Vagina (tissue), 2 donors: ENCODE results near the gene CYP19A1. TPM values are rescaled to one million over a fixed set of nuclear protein-coding genes. Genes with fewer than 3 reads are reported as not detected.

Experiments used
- DNase-seq, 2 donors: peaks; one replicate each; pipeline ENCODE4 v3.0.0-alpha.2; 2017; ENCODE audit errors: extremely low spot score in 2 of 2
- H3K27ac ChIP-seq: fragments of 200-600 bp; sonication (generic); one replicate; pipeline ENCODE4 v1.5.1; 2019
- H3K27me3 ChIP-seq: fragments of 200-600 bp; sonication (generic); one replicate; pipeline ENCODE4 v1.5.1; 2019
- H3K36me3 ChIP-seq, 2 donors: fragments of 200-600 bp; sonication (generic); one replicate each; pipeline ENCODE4 v1.5.1; 2017 to 2019
- H3K4me1 ChIP-seq: fragments of 200-600 bp; sonication (generic); one replicate; pipeline ENCODE4 v1.5.1; 2019
- H3K4me3 ChIP-seq, 2 donors: fragments of 200-600 bp; sonication (generic); 1 replicate in 1 of 2; 2 replicates in 1 of 2; pipeline ENCODE4 v1.5.1; 2016 to 2019
- H3K9me3 ChIP-seq: fragments of 200-600 bp; sonication (generic); one replicate; pipeline ENCODE4 v1.5.1; 2019
- CTCF ChIP-seq, 3 experiments: fragments of 450-650 bp in 2 of 3; fragments of 200-600 bp in 1 of 3; sonication (generic) in 1 of 3; IDR thresholded peaks; one replicate each; pipeline ENCODE4 v1.5.1; 2017 to 2019; ENCODE audit warnings: antibody characterized with exemption in 3 of 3, mild to moderate bottlenecking in 2 of 3, moderate library complexity in 2 of 3
- POLR2A ChIP-seq, 2 donors: fragments of 450-650 bp; IDR thresholded peaks; one replicate each; pipeline ENCODE4 v1.6.1; 2017; ENCODE audit warnings: antibody characterized with exemption in 2 of 2, mild to moderate bottlenecking in 2 of 2, moderate library complexity in 2 of 2
- POLR2AphosphoS5 ChIP-seq, 2 donors: sonication (generic); formaldehyde crosslinking; IDR thresholded peaks; one replicate each; pipeline ENCODE4 v1.9.0; 2017; ENCODE audit warnings: antibody characterized with exemption in 2 of 2, mild to moderate bottlenecking in 2 of 2, low read depth in 1 of 2; ENCODE audit not compliant: insufficient read depth in 1 of 2
- intact Hi-C: fragments of 100-400 bp; cut with DNase I; formaldehyde crosslinking; loops from one replicate; pipeline ENCODE4 v1.15.1; 2023
- total RNA-seq: library from RNA; depleted of rRNA; stranded (reverse); fragments of >200 nt; gene quantifications from one replicate; pipeline ENCODE4 v1.2.3, GENCODE V29; 2016

Gene CYP19A1
- total RNA-seq, 1 donor from 2014 or later: 8.8 TPM

- intact Hi-C loops: no loop called here
- Histone ChIP-seq H3K27me3 (no peaks in the 10 kb centered on the region), H3K27ac (no peak overlapping the region), H3K4me1 (peaks cover 14% of the 10 kb centered on the region), H3K36me3 (no peaks in the 10 kb centered on the region), H3K9me3 (no peaks in the 10 kb centered on the region), H3K4me3 (no peak overlapping the region)
- TF ChIP-seq CTCF (IDR thresholded peaks at IDR 0.05) (no peak), POLR2AphosphoS5 (IDR thresholded peaks at IDR 0.05; ENCODE audit: insufficient read depth in 1 of 2, low read depth in 1 of 2) (no peak), POLR2A (IDR thresholded peaks at IDR 0.05) (no peak)
- no peak for DNase-seq
Observed at GRCh38 chr15:51343466-51343865, 5.1 kb upstream of the CYP19A1 start.

DNA sequence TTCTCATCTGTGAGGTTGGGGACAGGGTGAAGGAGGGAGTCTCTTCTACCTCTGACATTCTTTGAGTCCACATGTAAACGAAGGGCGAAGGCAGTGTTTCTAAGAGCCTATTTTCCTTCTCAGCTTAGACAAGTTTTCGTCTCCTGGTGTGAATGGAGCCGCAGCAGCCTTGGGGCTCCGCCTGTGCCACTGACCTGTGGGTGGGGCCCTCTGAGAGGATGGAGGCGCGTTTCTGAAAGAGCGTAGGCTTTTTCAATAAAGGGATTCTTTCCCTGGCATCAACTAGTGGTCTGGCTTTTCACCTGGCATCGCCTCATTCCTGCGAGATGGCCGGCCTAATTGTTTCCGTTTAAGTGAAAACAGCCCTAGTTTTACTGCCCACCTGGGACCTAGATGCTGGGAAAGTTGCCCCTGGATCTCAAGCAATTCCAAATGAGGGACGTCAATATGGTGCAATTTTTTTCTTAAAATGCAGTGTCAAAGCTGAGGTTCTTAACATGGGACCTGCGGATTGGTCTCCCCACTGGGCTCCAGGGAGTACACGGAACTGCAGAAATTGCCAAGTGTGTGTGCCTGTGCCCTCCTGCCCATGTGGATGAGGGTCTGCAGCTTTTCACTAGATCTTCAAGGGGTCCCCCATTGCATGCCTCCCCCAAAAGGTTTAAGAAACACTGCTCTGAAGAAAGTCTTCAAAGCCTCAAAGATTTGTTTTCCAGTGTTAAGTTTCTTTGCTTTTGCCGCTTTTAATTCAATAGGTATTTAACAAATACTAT lies 4.0 kb upstream of the CYP19A1 start:
- DNase-seq: no peak
- H3K27ac ChIP-seq: no peak overlapping the region
- no peaks in the 10 kb centered on the region for H3K36me3 ChIP-seq
- H3K4me1 ChIP-seq: peaks cover 14% of the 10 kb centered on the region
- no peaks in the 10 kb centered on the region for H3K9me3 ChIP-seq
- intact Hi-C loops: no loop called here
- TF ChIP-seq CTCF (IDR thresholded peaks at IDR 0.05): no peak
- TF ChIP-seq POLR2AphosphoS5 (IDR thresholded peaks at IDR 0.05; ENCODE audit: insufficient read depth in 1 of 2, low read depth in 1 of 2): no peak
- no peak for TF ChIP-seq POLR2A (IDR thresholded peaks at IDR 0.05)
- peak overlapping the region; percentile 32 to 37 for H3K4me3 ChIP-seq
- no peaks in the 10 kb centered on the region for H3K27me3 ChIP-seq

DNA sequence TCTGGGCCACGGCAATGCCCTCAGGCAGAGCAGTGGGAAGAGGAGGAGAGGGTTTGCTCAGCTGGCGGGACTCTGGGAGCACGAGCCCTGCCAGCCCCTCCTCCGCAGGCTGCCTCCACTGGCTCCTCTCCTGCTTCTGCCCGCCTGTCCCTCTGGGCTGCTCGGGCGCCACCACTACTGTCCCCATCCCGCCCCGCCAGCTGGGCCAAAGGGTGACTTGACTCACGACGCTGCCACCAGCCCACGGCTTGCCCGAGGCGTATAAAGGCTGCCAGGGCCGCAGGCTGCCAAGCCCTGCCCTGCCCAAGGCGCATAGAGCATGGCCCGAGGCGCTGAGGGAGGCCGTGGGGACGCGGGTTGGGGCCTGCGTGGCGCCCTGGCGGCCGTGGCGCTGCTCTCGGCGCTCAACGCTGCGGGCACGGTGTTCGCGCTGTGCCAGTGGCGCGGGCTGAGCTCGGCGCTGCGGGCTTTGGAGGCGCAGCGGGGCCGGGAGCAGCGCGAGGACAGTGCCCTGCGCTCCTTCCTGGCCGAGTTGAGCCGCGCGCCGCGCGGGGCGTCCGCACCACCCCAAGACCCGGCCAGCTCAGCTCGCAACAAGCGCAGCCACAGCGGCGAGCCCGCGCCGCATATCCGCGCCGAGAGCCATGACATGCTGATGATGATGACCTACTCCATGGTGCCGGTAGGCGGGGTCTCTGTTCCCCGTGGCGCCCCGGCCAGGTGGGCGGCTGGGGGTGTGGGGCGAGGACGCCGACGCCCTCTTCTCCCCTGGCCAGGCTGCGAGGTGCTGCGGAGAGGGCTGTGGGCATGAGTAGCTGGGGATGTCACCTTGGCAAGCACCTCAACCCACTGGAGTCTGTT lies 3.2 kb upstream of the CYP19A1 start, which contains the start of gene GLDN:
TSS of gene GLDN (plus strand) at position 290 of the 861 bp plus-strand sequence. CDS start at position 320, 30 bp downstream.
- H3K4me3 ChIP-seq: peak within 1 kb of the TSS; percentile 32 to 37
- H3K9me3 ChIP-seq: no peaks in the 10 kb centered on the region
- H3K27ac ChIP-seq: no peak within 1 kb of the TSS
- no peaks in the 10 kb centered on the region for H3K36me3 ChIP-seq
- H3K4me1 ChIP-seq: peaks cover 14% of the 10 kb centered on the region
- no peak for TF ChIP-seq CTCF (IDR thresholded peaks at IDR 0.05)
- no peak for TF ChIP-seq POLR2AphosphoS5 (IDR thresholded peaks at IDR 0.05; ENCODE audit: insufficient read depth in 1 of 2, low read depth in 1 of 2)
- TF ChIP-seq POLR2A (IDR thresholded peaks at IDR 0.05): no peak
- intact Hi-C loops: no loop called here
- no peak for DNase-seq
- H3K27me3 ChIP-seq: no peaks in the 10 kb centered on the region

- H3K4me3 ChIP-seq: no peak overlapping the region
- TF ChIP-seq POLR2AphosphoS5 (IDR thresholded peaks at IDR 0.05; ENCODE audit: insufficient read depth in 1 of 2, low read depth in 1 of 2): no peak
- no peak for TF ChIP-seq POLR2A (IDR thresholded peaks at IDR 0.05)
- TF ChIP-seq CTCF (IDR thresholded peaks at IDR 0.05): no peak
- intact Hi-C loops: no loop called here
- no peak for DNase-seq
- no peaks in the 10 kb centered on the region for H3K36me3 ChIP-seq
- no peaks in the 10 kb centered on the region for H3K27me3 ChIP-seq
- no peak overlapping the region for H3K27ac ChIP-seq
- no peaks in the 10 kb centered on the region for H3K4me1 ChIP-seq
- H3K9me3 ChIP-seq: no peaks in the 10 kb centered on the region
Observed at GRCh38 chr15:51335538-51336410, 2.6 kb downstream of the CYP19A1 start.
